Dermis microvascular lymphatic vessel endothelial cell (primary cell): Measurements from ENCODE around the gene CDC42SE1. TPM values are rescaled to one million over a fixed set of nuclear protein-coding genes. Genes with fewer than 3 reads are reported as not detected.

Source experiments
- DNase-seq, 2 donors: peaks; one replicate each; pipeline versions ENCODE4 v3.0.0 to v3.0.0-alpha.2; 2010; ENCODE audit warnings: low read depth in 2 of 2
- total RNA-seq: library from RNA; depleted of rRNA; stranded (reverse); fragments of >200 nt; gene quantifications from 2 replicates; pipeline ENCODE4 v1.2.1, GENCODE V29; 2014

CDC42SE1 gene
- total RNA-seq, 1 donor from 2014 or later, result 42.2 TPM

DNA sequence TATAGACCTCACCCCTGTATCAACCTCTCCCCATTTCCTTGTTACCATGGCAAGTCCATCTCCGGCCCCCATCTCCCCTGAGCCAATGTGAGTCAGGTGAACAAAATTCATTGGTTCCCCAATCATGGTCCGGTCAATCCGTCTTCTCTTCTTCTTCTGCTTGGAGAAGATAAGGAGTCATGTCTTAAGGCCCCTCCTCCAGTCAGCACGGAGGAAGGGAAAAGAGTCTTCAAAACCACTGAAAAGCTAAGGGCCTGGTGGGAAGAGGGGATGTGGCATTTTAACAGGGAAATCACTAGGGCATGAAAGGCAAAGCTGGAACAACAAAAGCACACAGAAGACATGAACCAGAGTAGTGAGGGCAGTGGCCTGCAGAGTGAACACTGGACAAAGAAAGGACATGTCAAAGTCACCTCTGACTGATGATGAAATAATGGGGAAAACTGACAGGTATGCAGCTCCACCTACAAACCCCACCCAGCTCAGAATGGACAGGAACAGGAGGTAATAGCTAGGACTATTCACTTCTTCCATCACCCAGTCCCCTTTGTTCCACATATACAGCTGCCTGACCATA, 4.4 kb downstream of the CDC42SE1 start:
- DNase-seq, result no peak

DNA sequence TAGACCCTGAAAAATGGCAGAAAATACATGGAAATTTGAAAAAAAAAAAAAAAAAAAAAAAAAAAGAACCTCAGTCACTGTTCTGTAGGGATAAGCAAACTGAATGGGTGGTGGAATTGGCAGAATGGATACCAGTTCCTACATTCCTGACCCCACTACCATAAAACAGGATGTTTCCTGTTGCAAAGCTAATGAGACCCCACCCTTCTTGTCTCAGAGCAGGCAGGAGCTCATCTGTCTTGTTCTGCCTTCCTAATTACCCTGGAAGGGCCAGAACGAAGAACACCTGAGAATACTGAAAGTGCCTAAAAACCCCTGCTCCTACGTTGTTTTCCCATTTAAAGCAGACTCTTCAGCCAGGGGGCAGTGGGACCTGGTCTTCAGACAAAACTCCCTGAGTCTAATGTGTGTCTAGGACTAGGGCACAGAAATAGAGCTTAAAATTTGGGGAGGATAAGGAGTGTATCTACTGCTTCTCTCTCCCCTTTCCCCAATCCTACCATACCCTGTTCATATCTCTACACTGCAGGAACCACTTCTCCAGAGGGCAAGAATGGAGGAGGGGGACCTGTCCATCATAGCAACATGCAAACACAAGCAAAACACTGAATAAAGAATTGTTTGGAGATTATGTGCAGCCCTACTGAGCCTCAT, 7.9 kb downstream of the CDC42SE1 start:
- DNase-seq, result no peak

DNA sequence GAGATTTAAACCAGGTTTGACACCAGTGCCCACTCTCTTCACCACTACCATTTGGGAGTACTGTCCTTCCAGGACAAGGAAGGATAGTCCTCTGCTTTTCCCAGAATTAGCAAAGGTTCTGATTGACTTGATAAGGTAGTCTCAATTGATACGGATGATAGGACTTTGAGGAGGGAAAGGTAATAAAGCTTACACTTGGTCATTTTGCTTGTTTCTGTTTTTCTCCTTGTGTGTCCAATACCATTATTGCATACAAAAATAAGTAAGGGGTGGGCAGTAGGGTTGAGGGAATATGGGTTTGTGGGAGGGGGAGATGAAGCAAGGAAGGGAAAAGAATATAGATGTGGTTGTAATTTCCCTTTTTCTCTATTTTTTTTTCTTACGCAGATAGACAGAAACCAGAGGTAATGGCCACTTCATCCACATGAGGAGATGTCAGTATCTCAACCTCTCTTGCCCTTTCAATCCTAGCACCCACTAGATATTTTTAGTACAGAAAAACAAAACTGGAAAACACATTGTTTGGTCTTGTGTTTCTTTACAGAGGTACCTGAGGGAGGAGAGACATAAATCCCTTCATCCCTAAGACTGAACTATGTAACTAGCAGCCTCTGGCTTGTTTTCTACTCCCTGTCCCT, 9.3 kb downstream of the CDC42SE1 start:
- DNase-seq, result no peak

DNA sequence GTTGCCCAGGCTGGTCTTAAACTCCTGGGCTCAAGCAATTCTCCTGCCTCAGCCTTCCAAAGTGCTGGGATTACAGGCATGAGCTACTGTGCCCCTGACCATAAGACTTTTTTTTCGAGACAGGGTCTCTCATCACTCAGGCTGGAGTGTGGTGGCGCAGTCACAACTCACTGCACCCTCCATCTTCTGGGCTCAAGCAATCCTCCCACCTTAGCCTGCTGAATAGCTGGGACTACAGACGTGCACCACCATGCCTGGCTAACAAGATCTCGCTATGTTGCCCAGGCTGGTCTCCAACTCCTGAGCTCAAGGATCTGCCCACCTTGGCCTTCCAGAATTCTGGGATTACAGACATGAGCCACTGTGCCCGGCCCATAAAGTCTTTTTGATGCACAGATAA, 10.0 kb downstream of the CDC42SE1 start:
- no peak for DNase-seq

DNA sequence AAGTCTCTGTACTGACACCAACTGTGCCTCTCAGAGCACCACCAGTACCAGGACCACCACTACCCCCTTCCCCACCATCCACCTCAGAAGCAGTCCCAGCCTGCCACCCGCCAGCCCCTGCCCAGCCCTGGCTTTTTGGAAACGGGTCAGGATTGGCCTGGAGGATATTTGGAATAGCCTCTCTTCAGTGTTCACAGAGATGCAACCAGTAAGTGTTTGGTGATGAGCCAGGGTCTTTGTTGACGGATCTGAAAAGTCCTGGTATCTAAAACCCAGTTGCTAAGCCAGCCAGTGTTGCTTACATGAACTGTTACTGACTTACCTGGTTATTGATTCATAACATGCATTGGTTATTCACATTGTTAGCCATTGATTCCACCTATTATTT, 10.8 kb downstream of the CDC42SE1 start:
- DNase-seq, result no peak

DNA sequence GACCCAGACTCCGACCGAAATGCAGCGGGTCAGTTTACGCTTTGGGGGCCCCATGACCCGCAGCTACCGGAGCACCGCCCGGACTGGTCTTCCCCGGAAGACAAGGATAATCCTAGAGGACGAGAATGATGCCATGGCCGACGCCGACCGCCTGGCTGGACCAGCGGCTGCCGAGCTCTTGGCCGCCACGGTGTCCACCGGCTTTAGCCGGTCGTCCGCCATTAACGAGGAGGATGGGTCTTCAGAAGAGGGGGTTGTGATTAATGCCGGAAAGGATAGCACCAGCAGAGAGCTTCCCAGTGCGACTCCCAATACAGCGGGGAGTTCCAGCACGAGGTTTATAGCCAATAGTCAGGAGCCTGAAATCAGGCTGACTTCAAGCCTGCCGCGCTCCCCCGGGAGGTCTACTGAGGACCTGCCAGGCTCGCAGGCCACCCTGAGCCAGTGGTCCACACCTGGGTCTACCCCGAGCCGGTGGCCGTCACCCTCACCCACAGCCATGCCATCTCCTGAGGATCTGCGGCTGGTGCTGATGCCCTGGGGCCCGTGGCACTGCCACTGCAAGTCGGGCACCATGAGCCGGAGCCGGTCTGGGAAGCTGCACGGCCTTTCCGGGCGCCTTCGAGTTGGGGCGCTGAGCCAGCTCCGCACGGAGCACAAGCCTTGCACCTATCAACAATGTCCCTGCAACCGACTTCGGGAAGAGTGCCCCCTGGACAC, 11.3 kb downstream of the CDC42SE1 start:
- DNase-seq, result peak in 1 of 2 donors; percentile 76

DNA sequence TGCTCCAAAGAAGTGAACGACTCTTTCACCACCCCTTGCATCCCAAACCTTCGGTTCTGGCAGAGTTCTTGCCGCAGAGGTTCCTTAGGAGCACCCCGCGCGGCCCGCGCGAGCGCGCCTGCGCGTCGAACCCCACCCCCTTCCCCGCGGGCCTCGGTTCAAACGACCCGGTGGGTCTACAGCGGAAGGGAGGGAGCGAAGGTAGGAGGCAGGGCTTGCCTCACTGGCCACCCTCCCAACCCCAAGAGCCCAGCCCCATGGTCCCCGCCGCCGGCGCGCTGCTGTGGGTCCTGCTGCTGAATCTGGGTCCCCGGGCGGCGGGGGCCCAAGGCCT, 11.9 kb downstream of the CDC42SE1 start, which contains the start of gene C1orf56:
Gene C1orf56 (plus strand): TSS at position 161 of the 334 bp plus-strand sequence. CDS start 97 bp downstream, at position 258.
- peak in 1 of 2 donors; percentile 56 for DNase-seq

DNA sequence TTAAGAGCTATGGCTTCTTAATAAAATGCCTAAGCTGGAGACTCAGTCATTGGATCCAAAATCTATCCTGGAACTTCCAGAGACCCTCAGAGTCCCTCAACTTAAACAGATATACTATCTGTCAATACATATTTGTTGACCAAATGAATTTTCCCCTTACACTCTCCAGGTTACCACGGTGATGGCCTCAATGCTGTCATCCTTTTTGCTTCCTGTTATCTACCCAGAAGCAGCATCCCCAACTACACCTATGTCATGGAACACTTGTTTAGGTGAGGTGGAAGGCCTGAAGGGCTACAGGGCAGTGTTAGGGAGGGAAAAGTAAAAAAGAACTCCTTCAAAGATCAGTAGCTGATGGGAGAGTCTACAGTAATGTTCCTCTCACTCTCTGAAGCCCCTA, 16.3 kb downstream of the CDC42SE1 start:
- DNase-seq, result no peak

DNA sequence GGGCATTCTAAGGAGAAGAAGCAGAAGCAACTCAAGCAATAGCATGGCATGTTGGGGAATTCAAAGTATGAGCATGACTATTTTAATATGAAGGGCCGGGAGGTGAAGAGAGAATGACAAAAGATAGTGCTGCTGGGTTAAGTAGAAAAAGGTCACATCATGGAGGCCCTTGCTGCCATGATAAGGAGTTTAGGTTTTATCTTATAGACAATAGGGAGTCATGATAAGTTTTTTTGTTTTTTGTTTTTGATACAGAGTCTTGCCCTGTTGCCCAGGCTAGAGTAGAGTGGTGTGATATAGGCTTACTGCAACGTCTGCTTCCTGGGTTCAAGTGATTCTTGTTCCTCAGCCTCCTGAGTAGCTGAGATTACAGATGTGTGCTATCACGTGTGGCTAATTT, 19.9 kb downstream of the CDC42SE1 start:
- no peak for DNase-seq

DNA sequence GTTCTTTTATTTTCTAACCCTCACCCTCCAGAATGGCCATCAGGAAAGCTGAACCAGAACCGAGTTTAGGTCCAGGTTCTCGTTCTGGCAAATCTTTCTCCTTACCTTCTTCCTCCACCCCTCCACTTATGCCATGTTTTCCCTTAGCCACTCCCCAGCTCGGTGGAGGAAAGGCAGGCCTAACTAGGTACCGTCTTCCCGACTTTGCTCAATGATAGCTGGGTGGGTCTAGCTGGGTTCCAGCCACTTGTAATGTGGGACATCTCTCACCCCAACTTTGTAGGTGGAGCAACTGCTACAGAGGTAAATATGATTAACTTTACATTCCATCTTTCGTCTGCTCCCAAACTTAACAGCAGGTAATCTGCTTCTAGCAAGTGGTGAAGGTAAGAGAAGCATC, 22.4 kb downstream of the CDC42SE1 start:
- no peak for DNase-seq

DNA sequence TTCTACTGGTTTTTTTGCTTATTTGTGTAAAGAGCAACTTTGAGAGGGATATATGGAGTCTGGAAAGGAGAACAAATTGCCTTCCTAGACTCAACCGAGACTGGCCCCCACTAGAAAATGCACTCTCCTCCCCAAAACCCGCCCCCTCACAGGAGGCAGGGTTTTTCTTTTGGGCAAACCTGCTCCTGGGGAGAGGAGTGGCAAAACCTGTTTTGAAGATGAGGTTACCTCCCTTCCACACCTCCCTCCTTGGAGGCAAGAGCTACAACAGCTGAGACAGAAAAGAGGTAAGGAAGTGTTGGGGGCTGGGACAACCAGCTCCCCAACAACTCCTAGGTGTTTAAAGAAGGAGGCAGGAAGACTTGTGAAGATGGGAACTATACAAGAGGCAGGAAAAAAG, 23.1 kb downstream of the CDC42SE1 start, which contains the start of gene BNIPL:
Gene BNIPL (plus strand): TSS at position 231 of the 400 bp plus-strand sequence. CDS start 140 bp downstream, at position 371.
- DNase-seq, result no peak

DNA sequence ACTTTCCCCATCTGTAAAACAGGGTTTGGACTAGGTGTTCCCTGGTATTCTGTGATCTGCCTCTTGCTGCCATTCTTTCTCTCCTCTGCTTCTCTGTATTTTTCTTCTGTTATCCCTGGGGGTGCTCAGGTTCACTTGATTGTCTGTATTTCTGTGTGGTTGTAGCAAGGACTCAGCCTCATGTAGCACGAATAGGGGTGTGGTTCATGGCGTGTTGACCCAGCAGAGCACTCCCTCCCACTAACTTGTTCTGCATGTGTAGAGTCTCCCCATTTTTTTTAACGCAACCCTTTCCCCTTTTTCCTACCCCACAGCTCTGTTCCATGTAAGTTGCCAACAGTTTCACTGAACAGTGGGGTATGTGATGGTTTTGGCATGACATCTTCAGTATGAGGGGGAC, 24.3 kb downstream of the CDC42SE1 start:
- DNase-seq, result no peak

DNA sequence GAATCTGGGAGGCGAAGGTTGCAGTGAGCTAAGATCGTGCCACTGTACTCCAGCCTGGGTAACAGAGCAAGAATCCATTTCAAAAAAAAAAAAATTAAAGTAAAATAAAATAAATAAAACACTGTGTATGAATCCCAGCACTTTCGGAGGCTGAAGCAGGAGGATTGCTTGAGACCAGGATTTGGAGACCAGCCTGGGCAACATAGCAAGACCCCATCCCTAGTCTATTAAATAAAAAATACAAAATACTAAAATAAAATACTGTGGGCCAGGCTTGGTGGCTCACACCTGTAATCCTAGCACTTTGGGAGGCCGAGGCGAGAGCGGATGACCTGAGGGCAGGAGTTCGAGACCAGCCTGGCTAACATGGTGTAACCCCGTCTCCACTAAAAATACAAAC, 27.3 kb downstream of the CDC42SE1 start:
- no peak for DNase-seq

DNA sequence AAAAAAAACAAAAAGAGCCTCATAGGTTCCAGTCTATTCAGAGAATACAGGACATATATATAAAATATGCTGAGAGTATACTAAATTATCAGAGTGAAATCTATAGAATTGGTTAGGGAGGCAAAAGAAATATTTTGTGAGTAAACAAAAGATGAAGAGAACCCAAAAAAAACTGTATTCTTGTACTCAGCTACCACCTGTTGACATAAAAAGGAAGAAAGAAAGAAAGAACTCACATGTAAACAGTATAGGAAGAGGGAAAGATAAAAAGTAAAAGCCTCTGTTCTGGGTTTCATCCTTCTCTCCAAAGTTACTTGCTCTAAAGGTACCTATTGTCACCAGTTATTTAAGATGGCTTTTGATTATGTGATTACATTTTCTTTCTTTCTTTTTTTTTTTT, 33.0 kb downstream of the CDC42SE1 start:
- no peak for DNase-seq

DNA sequence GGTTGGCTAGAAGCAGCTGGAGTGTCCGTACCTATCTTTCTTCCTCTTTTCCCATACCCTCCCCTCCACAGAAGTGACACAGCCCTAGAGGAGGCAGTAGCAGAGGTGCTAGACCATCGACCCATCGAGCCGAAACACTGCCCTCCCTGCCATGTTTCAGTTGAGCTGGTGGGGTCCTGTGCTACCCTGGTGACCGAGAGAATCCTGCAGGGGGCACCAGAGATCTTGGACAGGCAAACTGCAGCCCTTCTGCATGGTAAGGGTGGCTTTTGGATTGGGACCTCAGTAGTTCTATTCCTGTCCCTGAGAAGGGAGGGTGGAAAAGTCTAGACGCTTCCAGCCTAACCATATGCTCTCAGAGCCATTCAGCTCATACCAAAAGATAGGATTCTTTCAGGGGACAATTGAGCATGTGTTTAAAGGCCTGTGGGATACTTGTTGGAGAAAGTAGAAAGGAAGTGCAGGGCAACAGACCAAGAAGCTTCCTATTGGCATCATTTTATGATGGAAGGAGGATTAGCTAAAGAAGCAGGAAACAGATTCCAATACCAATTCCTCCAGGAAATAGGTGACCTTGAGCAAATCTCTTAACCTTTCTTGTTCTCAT, 34.8 kb downstream of the CDC42SE1 start:
- peak; percentile 65 to 79 for DNase-seq

DNA sequence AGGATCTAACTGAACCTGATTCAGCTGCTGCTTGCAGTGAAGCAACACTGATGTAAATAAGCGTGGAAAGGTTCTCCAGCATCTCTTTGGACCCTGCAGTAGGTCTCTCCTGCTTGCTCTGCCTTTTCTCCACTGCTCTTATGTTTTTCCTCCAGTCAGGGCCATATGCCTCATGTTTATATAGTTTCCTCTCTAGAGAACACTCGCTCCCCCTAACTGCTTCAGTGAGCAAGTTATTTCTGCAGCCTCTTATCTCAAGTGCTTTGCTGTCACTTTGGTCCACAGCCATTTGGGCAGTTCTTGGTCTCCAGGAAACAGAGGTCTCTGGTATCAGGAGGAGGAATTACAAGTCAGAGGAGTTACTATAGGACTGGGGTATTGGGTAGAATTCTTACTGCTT, 45.9 kb downstream of the CDC42SE1 start:
- DNase-seq, result no peak

DNA sequence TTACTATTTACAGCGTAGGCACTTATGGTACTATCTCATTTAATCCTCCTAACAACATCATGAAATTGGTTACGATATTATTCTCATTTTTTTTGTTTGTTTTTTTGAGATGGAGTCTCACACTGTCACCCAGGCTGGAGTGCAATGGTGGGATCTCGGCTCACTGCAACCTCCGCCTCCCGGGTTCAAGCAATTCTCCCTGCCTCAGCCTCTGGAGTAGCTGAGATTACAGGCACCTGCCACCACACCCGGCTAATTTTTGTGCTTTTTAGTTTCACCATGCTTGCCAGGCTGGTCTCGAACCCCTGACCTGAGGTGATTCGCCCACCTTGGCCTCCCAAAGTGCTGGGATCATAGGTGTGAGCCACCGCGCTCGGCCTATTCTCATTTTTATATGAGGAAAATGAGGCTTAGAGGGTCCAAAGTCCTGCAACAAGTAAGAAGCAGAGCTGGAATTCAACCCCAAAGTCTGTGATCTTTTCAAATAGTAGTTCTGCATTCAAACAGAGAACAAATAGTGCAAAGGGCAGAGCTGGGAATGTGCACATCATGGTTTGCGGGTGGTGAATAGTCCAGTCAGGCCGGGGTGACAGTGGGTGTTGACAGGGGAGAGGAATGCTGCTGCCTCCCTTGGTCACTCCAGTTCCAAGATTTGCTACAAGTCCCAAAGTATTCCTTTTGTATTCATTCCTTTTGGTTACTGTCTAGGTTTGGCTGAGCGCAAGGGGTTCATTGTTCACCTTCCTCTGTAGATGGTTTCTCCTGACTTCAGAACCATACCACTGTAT, 46.5 kb downstream of the CDC42SE1 start:
- no peak for DNase-seq

DNA sequence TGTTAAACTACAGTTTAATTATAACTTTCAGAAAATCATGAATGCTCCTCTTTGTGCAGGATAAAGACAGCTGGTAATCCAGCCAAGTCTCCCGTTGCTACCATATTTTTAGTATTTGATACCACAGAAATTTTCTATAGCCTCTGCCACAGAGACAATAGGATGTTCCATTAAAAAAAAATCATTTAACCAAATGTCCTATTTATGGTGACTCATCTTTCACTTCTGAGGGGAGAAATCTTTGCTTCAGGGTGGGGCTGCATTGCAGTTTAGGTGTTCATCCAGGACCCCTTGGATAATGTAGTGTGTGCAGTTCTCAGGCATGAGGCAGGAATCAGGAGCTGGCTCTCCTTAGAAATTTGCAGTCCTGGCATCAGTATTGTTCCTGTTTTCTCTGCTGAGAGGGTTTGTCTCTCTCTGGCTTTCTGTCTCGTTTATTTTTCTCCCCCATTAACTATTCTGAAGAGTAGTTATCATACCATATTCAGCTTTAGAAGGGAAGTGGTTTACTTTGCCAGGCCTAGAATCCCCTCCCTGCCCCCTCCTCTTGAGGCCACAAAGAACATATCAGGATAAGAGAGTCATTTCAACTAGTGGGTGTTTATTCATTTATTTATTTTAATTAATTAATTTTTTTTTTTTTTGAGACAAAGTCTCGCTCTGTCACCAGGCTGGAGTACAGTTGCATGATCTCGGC, 48.1 kb downstream of the CDC42SE1 start:
- no peak for DNase-seq

DNA sequence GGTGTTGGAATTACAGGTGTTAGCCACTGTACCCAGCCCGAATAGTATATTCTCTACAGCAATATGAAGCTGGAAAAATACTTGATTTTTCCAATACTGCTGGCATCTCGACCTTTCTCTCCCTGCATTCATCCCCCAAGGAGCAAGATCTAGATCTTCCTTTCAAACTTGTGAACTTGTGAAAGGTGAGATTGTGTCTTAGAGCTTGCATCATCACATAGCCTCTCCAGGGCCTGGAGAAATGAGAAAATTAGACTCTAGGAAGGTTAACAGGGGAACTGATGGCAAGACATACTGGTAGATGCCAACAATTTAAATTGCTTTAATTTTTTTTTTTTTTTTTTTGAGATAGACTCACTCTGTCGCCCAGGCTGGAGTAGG, 49.1 kb downstream of the CDC42SE1 start:
- no peak for DNase-seq

DNA sequence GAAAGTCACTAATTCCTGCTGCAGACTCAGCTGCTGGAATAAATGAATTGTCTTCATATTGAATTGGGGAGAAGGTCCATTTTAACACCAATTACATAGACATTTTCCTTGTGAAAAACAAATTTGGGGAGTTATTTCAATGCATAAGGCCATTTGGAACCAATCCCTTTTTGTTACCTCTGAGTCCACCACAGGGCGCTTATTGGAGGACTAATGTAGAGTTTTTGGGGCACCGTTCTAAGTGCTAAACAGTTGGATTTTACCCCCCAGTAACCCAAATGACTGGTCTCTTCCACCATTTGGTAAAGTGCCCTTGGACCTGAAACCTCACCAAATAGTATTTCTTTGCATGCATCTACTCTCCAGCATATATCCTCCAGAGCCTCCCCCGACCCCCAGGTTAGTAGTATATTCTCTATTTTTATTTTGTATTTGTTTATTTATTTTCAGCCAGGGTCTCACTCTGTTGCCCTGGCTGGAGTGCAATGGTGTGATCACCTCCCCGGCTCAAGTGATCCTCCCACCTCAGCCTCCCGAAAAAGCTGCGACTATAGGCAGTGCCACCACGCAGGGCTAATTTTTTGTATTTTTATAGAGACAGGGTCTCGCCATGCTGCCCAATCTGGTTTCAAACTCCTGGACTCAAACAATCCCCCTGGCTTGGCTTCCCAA, 49.6 kb downstream of the CDC42SE1 start:
- DNase-seq, result no peak
